ENCODE measurements around the gene PMPCA. TPM values are rescaled to one million over a fixed set of nuclear protein-coding genes. Genes with fewer than 3 reads are reported as not detected.

The PMPCA gene
- total and polyA plus RNA-seq, 2 of the 8 experiments (the other 6 are each of a cell fraction or from before 2014, with no cell fraction given), result 60.0 to 88.2 TPM

- H3K56ac ChIP-seq (replicated peaks; ENCODE audit: insufficient read length, low read depth, low read length), result no peak overlapping the region
- H2AK5ac ChIP-seq (ENCODE audit: low read depth, low read length), result no peak overlapping the region
- DNase-seq (ENCODE audit: low read depth in 1 of 2, low spot score in 2 of 2), result no peak
- H3K9me3 ChIP-seq (ENCODE audit: insufficient read depth in 2 of 2, low read depth in 1 of 2, low read length in 1 of 2), result no peaks in the 10 kb centered on the region
- H3K4me1 ChIP-seq (replicated peaks in 1 of 4; ENCODE audit: control insufficient read depth in 3 of 4, insufficient read depth in 4 of 4, low read length in 3 of 4), result 0 out of 7 replicates have a peak, but pooled peaks cover 0 to 2% (median 0%) of the 10 kb centered on the region in 4 experiments
- H3K4me3 ChIP-seq (ENCODE audit: extremely low read depth in 1 of 4, insufficient read depth in 2 of 4, low read depth in 3 of 4, low read length in 4 of 4), result no peak overlapping the region
- no peak overlapping the region for H3K23ac ChIP-seq (ENCODE audit: insufficient read length)
- no peak overlapping the region for H4K5ac ChIP-seq (ENCODE audit: insufficient read length, low read depth, low read length)
- H3K4me2 ChIP-seq (ENCODE audit: insufficient read depth in 1 of 2, low read depth in 2 of 2, low read length in 2 of 2), result no peak overlapping the region
- H2BK20ac ChIP-seq (ENCODE audit: low read length), result no peak overlapping the region
- no peaks in the 10 kb centered on the region for H3K79me2 ChIP-seq (ENCODE audit: control insufficient read depth in 1 of 2, insufficient read depth in 2 of 2, low read length in 2 of 2)
- H4K8ac ChIP-seq (ENCODE audit: extremely low read depth, insufficient read depth, low read length), result no peak overlapping the region
- ChIA-PET POLR2A (ENCODE audit: partially characterized antibody) (interaction anchor here (0.9 to 4.4 kb wide), 8 partner anchors 10 to 42 kb away, joined by 3 to 23 read pairs (median 6); partner anchors contain the start of gene SNAPC4), CTCF (ENCODE audit: partially characterized antibody) (interaction anchor here (0.7 to 2.5 kb wide), 7 partner anchors 8 to 224 kb away, joined by 3 to 10 read pairs (median 4); partner anchors contain the start of gene DNLZ)
- H2BK12ac ChIP-seq (ENCODE audit: low read depth, low read length), result no peak overlapping the region
- H4K20me1 ChIP-seq (replicated peaks in 1 of 2; ENCODE audit: control insufficient read depth in 1 of 2, insufficient read depth in 2 of 2, low read length in 2 of 2), result peaks cover 5 to 13% of the 10 kb centered on the region in 2 experiments
- peaks cover 17 to 39% (median 25%) of the 10 kb centered on the region in 4 experiments for H3K36me3 ChIP-seq (ENCODE audit: control insufficient read depth in 2 of 4, insufficient read depth in 4 of 4, low read length in 3 of 4)
- no peaks in the 10 kb centered on the region for H3K79me1 ChIP-seq (ENCODE audit: low read depth, low read length)
- no peak overlapping the region for H2BK15ac ChIP-seq (ENCODE audit: low read length)
- H4K91ac ChIP-seq (replicated peaks; ENCODE audit: insufficient read length, low read length), result no peak overlapping the region
- FAIRE-seq, result no peak
- 97% methylated on average over 7 of the region's 7 CpGs; no CpG with 5 or more reads in 1 of the 2 experiments for WGBS, 2 experiments (ENCODE audit: extremely low coverage in 1 of 2, insufficient coverage in 1 of 2, insufficient read length in 1 of 2, insufficient replicate concordance in 2 of 2, low coverage in 1 of 2, low lambda C conversion rate in 2 of 2, missing lambda C conversion rate in 1 of 2)
- H3K27me3 ChIP-seq (replicated peaks in 1 of 4; ENCODE audit: control insufficient read depth in 3 of 4, extremely low read depth in 1 of 4, insufficient read depth in 3 of 4, low read length in 3 of 4), result no peaks in the 10 kb centered on the region; a peak in 1 of 7 replicates
- H3K23me2 ChIP-seq (ENCODE audit: low read depth, low read length), result peaks cover 3% of the 10 kb centered on the region; the same call in 1 of the 2 replicates
- no peak overlapping the region for H3K18ac ChIP-seq (ENCODE audit: extremely low read depth, low read length)
- H3K9ac ChIP-seq (replicated peaks in 1 of 4; ENCODE audit: extremely low read depth in 1 of 4, low read depth in 3 of 4, low read length in 3 of 4), result no peak overlapping the region
- H3K4ac ChIP-seq (replicated peaks; ENCODE audit: insufficient read length, low read depth, low read length), result no peak overlapping the region
- H2BK5ac ChIP-seq (ENCODE audit: low read depth, low read length), result no peak overlapping the region
- no peak overlapping the region for H2BK120ac ChIP-seq (replicated peaks; ENCODE audit: low read depth, low read length)
- H3K27ac ChIP-seq (ENCODE audit: low read depth, low read length), result no peak overlapping the region
- no peak overlapping the region for H2AFZ ChIP-seq (ENCODE audit: low read length)
- H3K14ac ChIP-seq (ENCODE audit: insufficient read length), result no peak overlapping the region
- no peak for TF ChIP-seq CHD1 (IDR thresholded peaks at IDR 0.05; ENCODE audit: low read depth, low read length)
- no peak for TF ChIP-seq EP300 (IDR thresholded peaks at IDR 0.05; ENCODE audit: borderline replicate concordance in 1 of 2, low read depth in 2 of 2, low read length in 2 of 2)
- no peak for TF ChIP-seq CTCF (IDR thresholded peaks at IDR 0.05; ENCODE audit: control extremely low read depth in 1 of 3, insufficient read depth in 1 of 3, low read depth in 1 of 3, low read length in 3 of 3)
- TF ChIP-seq POLR2AphosphoS5 (IDR thresholded peaks at IDR 0.05; ENCODE audit: low read depth, low read length), result no peak
- TF ChIP-seq RBBP5 (IDR thresholded peaks at IDR 0.05; ENCODE audit: borderline replicate concordance, low read depth, low read length), result no peak
- no peak for TF ChIP-seq CBX5 (IDR thresholded peaks at IDR 0.05; ENCODE audit: low read depth, low read length)
- TF ChIP-seq, protein P1, sequence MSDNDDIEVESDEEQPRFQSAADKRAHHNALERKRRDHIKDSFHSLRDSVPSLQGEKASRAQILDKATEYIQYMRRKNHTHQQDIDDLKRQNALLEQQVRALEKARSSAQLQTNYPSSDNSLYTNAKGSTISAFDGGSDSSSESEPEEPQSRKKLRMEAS (IDR thresholded peaks at IDR 0.05), result no peak
- TF ChIP-seq BRCA1 (IDR thresholded peaks at IDR 0.05; ENCODE audit: low read depth, low read length), result no peak
- no peak for TF ChIP-seq CBX8 (IDR thresholded peaks at IDR 0.05; ENCODE audit: borderline replicate concordance, low read depth, low read length)
- no peak for TF ChIP-seq CEBPB (IDR thresholded peaks at IDR 0.05; ENCODE audit: low read depth, low read length)
- no peak for TF ChIP-seq ZNF274 (IDR thresholded peaks at IDR 0.05; ENCODE audit: borderline replicate concordance, extremely low read depth, low read length)
- TF ChIP-seq CREB1 (IDR thresholded peaks at IDR 0.05), result no peak
Observed at GRCh38 chr9:136443687-136444086, 33.2 kb downstream of the PMPCA start.

All from H1 (cell line).